H1 (cell line): Measurements from ENCODE around the gene PPA2. TPM values are rescaled to one million over a fixed set of nuclear protein-coding genes. Genes with fewer than 3 reads are reported as not detected.

ENCODE experiments used
- CTCF ChIA-PET: fragments of 300-600 bp; sonication (Branson Sonifier 250); formaldehyde crosslinking; loops from one replicate; lab custom pipeline; 2021; ENCODE audit not compliant: partially characterized antibody; lab: Charles Lee
- POLR2A ChIA-PET: fragments of 300-600 bp; sonication (Branson Sonifier 250); formaldehyde crosslinking; loops from one replicate; lab custom pipeline; 2021; ENCODE audit warnings: inconsistent platforms; ENCODE audit not compliant: partially characterized antibody; lab: Charles Lee
- DNase-seq, 2 experiments: peaks; one replicate each; pipeline versions ENCODE4 v3.0.0 to v3.0.0-alpha.2; 2010 to 2022; ENCODE audit warnings: low spot score in 2 of 2, low read depth in 1 of 2, mixed read lengths in 1 of 2
- FAIRE-seq: peaks from 2 replicates; lab custom pipeline; 2011; peaks lifted over from hg19 to GRCh38; lab: Jason Lieb, UNC
- H2AFZ ChIP-seq: 2 replicates; pipeline ENCODE4 v1.8.1; 2012; ENCODE audit warnings: low read length, inconsistent platforms
- H2AK5ac ChIP-seq: 2 replicates; pipeline ENCODE4 v1.6.1; 2013; ENCODE audit warnings: low read depth, low read length
- H2BK120ac ChIP-seq: replicated peaks from 2 replicates; pipeline ENCODE3; 2013; ENCODE audit warnings: low read depth, low read length, inconsistent platforms
- H2BK12ac ChIP-seq: 2 replicates; pipeline ENCODE4 v1.6.1; 2013; ENCODE audit warnings: low read depth, low read length
- H2BK15ac ChIP-seq: 2 replicates; pipeline ENCODE4 v1.6.1; 2013; ENCODE audit warnings: low read length
- H2BK20ac ChIP-seq: 2 replicates; pipeline ENCODE4 v1.6.1; 2013; ENCODE audit warnings: low read length
- H2BK5ac ChIP-seq: 2 replicates; pipeline ENCODE4 v1.6.1; 2013; ENCODE audit warnings: low read depth, low read length
- H3K14ac ChIP-seq: 2 replicates; pipeline ENCODE4 v1.6.1; 2013; ENCODE audit warnings: inconsistent platforms; ENCODE audit not compliant: insufficient read length
- H3K18ac ChIP-seq: 2 replicates; pipeline ENCODE4 v1.6.1; 2013; ENCODE audit warnings: low read length; ENCODE audit errors: extremely low read depth
- H3K23ac ChIP-seq: 2 replicates; pipeline ENCODE4 v1.6.1; 2013; ENCODE audit warnings: inconsistent platforms; ENCODE audit not compliant: insufficient read length
- H3K23me2 ChIP-seq: 2 replicates; pipeline ENCODE4 v1.6.1; 2013; ENCODE audit warnings: low read depth, low read length
- H3K27ac ChIP-seq: 2 replicates; pipeline ENCODE4 v1.6.1; 2011; ENCODE audit warnings: low read depth, low read length, inconsistent platforms
- H3K27me3 ChIP-seq, 4 experiments: replicated peaks in 1 of 4; 1 replicate in 1 of 4; 2 replicates in 3 of 4; pipeline versions ENCODE4 v1.6.1 to v1.8.1; 2011 to 2013; ENCODE audit warnings: low read length in 3 of 4, mild to moderate bottlenecking in 3 of 4, inconsistent platforms in 2 of 4, mixed read lengths in 2 of 4, moderate library complexity in 1 of 4; ENCODE audit not compliant: control insufficient read depth in 3 of 4, insufficient read depth in 3 of 4; ENCODE audit errors: extremely low read depth in 1 of 4
- H3K36me3 ChIP-seq, 4 experiments: 2 replicates each; pipeline versions ENCODE4 v1.6.1 to v1.8.1; 2011 to 2013; ENCODE audit warnings: mild to moderate bottlenecking in 4 of 4, low read length in 3 of 4, moderate library complexity in 2 of 4, control low read depth in 1 of 4, inconsistent platforms in 1 of 4; ENCODE audit not compliant: insufficient read depth in 4 of 4, control insufficient read depth in 2 of 4
- H3K4ac ChIP-seq: replicated peaks from 2 replicates; pipeline ENCODE3; 2013; ENCODE audit warnings: low read length, low read depth, mixed read lengths, inconsistent platforms; ENCODE audit not compliant: insufficient read length
- H3K4me1 ChIP-seq, 4 experiments: replicated peaks in 1 of 4; 1 replicate in 1 of 4; 2 replicates in 3 of 4; pipeline versions ENCODE4 v1.6.1 to v1.8.1; 2011 to 2013; ENCODE audit warnings: low read length in 3 of 4, inconsistent platforms in 2 of 4, mixed read lengths in 1 of 4; ENCODE audit not compliant: insufficient read depth in 4 of 4, control insufficient read depth in 3 of 4
- H3K4me2 ChIP-seq, 2 experiments: 2 replicates each; pipeline versions ENCODE4 v1.6.1 to v1.8.1; 2011 to 2013; ENCODE audit warnings: low read depth in 2 of 2, low read length in 2 of 2, control low read depth in 1 of 2, inconsistent platforms in 1 of 2, mild to moderate bottlenecking in 1 of 2; ENCODE audit not compliant: insufficient read depth in 1 of 2
- H3K4me3 ChIP-seq, 4 experiments: fragments of 200-600, 300-600 bp in 1 of 4; sonication (generic), shearing (Covaris generic), sonication (Bioruptor Twin) in 1 of 4; 2 replicates each; pipeline versions ENCODE4 v1.5.1 to v1.8.1; 2011 to 2016; ENCODE audit warnings: low read length in 4 of 4, low read depth in 3 of 4, control low read depth in 2 of 4, inconsistent platforms in 2 of 4, mild to moderate bottlenecking in 2 of 4, mixed read lengths in 1 of 4, moderate library complexity in 1 of 4; ENCODE audit not compliant: insufficient read depth in 2 of 4; ENCODE audit errors: extremely low read depth in 1 of 4
- H3K56ac ChIP-seq: replicated peaks from 2 replicates; pipeline ENCODE3; 2013; ENCODE audit warnings: low read depth, mild to moderate bottlenecking, mixed read lengths, low read length, inconsistent platforms; ENCODE audit not compliant: insufficient read length
- H3K79me1 ChIP-seq: 2 replicates; pipeline ENCODE4 v1.6.1; 2013; ENCODE audit warnings: low read depth, low read length, control low read depth
- H3K79me2 ChIP-seq, 2 experiments: 2 replicates each; pipeline versions ENCODE4 v1.6.1 to v1.8.1; 2012 to 2013; ENCODE audit warnings: low read length in 2 of 2, mild to moderate bottlenecking in 2 of 2, inconsistent platforms in 1 of 2; ENCODE audit not compliant: insufficient read depth in 2 of 2, control insufficient read depth in 1 of 2
- H3K9ac ChIP-seq, 4 experiments: replicated peaks in 1 of 4; 1 replicate in 1 of 4; 2 replicates in 3 of 4; pipeline versions ENCODE4 v1.6.1 to v1.8.1; 2011 to 2013; ENCODE audit warnings: low read depth in 3 of 4, low read length in 3 of 4, control low read depth in 2 of 4, mild to moderate bottlenecking in 2 of 4, moderate library complexity in 2 of 4, inconsistent platforms in 1 of 4; ENCODE audit errors: extremely low read depth in 1 of 4
- H3K9me3 ChIP-seq, 2 experiments: 2 replicates each; pipeline versions ENCODE4 v1.6.1 to v1.8.1; 2012 to 2013; ENCODE audit warnings: mild to moderate bottlenecking in 2 of 2, moderate library complexity in 2 of 2, control low read depth in 1 of 2, inconsistent platforms in 1 of 2, low read depth in 1 of 2, low read length in 1 of 2, mixed read lengths in 1 of 2; ENCODE audit not compliant: insufficient read depth in 2 of 2
- H4K20me1 ChIP-seq, 2 experiments: replicated peaks in 1 of 2; 2 replicates each; pipeline versions ENCODE3 to v1.8.1; 2011 to 2013; ENCODE audit warnings: inconsistent platforms in 2 of 2, low read length in 2 of 2, mild to moderate bottlenecking in 1 of 2; ENCODE audit not compliant: insufficient read depth in 2 of 2, control insufficient read depth in 1 of 2
- H4K5ac ChIP-seq: 2 replicates; pipeline ENCODE4 v1.6.1; 2013; ENCODE audit warnings: low read length, low read depth, mixed read lengths, inconsistent platforms; ENCODE audit not compliant: insufficient read length
- H4K8ac ChIP-seq: 2 replicates; pipeline ENCODE4 v1.8.0; 2013; ENCODE audit warnings: mild to moderate bottlenecking, moderate library complexity, low read length, inconsistent platforms; ENCODE audit not compliant: insufficient read depth; ENCODE audit errors: extremely low read depth
- H4K91ac ChIP-seq: replicated peaks from 2 replicates; pipeline ENCODE3; 2013; ENCODE audit warnings: low read length, mixed read lengths, inconsistent platforms; ENCODE audit not compliant: insufficient read length
- ASH2L ChIP-seq: fragments of 200-600, 300-600 bp; sonication (generic); IDR thresholded peaks from one replicate; pipeline ENCODE4 v1.7.1; 2017; ENCODE audit warnings: low read length
- BCL11A ChIP-seq, 2 experiments: IDR thresholded peaks; one replicate each; pipeline ENCODE4 v1.6.1; 2011; ENCODE audit warnings: low read depth in 2 of 2, low read length in 2 of 2, mild to moderate bottlenecking in 2 of 2
- CHD2 ChIP-seq: IDR thresholded peaks from 2 replicates; pipeline ENCODE4 v1.6.1; 2012; ENCODE audit warnings: low read length, improper control_type of control experiment
- CTCF ChIP-seq, 3 experiments: IDR thresholded peaks; 1 replicate in 2 of 3; 2 replicates in 1 of 3; pipeline versions ENCODE4 v1.5.1 to v1.6.1; 2011; ENCODE audit warnings: low read length in 3 of 3, mild to moderate bottlenecking in 3 of 3, inconsistent platforms in 2 of 3, low read depth in 1 of 3, moderate library complexity in 1 of 3; ENCODE audit not compliant: insufficient read depth in 1 of 3; ENCODE audit errors: control extremely low read depth in 1 of 3
- NANOG ChIP-seq: IDR thresholded peaks from 2 replicates; pipeline ENCODE4 v1.6.1; 2011; ENCODE audit warnings: low read length, low read depth, mild to moderate bottlenecking, inconsistent platforms; ENCODE audit not compliant: insufficient read depth, poor library complexity, severe bottlenecking
- RAD21 ChIP-seq, 2 experiments: IDR thresholded peaks in 1 of 2; conservative IDR thresholded peaks in 1 of 2; 2 replicates each; pipeline ENCODE4 v1.6.1; 2011; ENCODE audit warnings: low read depth in 2 of 2, low read length in 2 of 2, improper control_type of control experiment in 1 of 2, inconsistent platforms in 1 of 2, mild to moderate bottlenecking in 1 of 2, moderate library complexity in 1 of 2
- RBBP5 ChIP-seq: IDR thresholded peaks from 2 replicates; pipeline ENCODE4 v1.7.1; 2012; ENCODE audit warnings: low read depth, mild to moderate bottlenecking, inconsistent platforms, low read length, moderate library complexity, borderline replicate concordance
- RNF2 ChIP-seq: fragments of 200-900, 300-1000 bp; sonication (generic); IDR thresholded peaks from 2 replicates; pipeline ENCODE4 v1.7.1; 2016; ENCODE audit warnings: borderline replicate concordance, low read depth, mild to moderate bottlenecking, antibody characterized with exemption, low read length; ENCODE audit not compliant: poor library complexity, severe bottlenecking; ENCODE audit errors: missing control alignments
- SIRT6 ChIP-seq: IDR thresholded peaks from one replicate; pipeline ENCODE4 v1.7.1; 2012; ENCODE audit warnings: low read length, inconsistent platforms
- WGBS, 2 experiments: shearing (Covaris generic) in 1 of 2; methylation state at CpG; one replicate each; pipeline versions ENCODE4 v1.1.6 to v1.1.7; 2013 to 2015; ENCODE audit warnings: low lambda C conversion rate in 2 of 2, mixed read lengths in 2 of 2, inconsistent platforms in 1 of 2, low coverage in 1 of 2, missing lambda C conversion rate in 1 of 2; ENCODE audit not compliant: insufficient replicate concordance in 2 of 2, insufficient coverage in 1 of 2, insufficient read length in 1 of 2; ENCODE audit errors: extremely low coverage in 1 of 2, missing lambda C conversion rate in 1 of 2; 5-methylcytosine and 5-hydroxymethylcytosine counted together
- polyA plus RNA-seq, 7 experiments: library from polyadenylated mRNA; depleted of rRNA in 3 of 7; stranded (reverse) in 5 of 7; unstranded in 2 of 7; fragments of >200 nt in 5 of 7; fragments of 200-250 nt in 2 of 7; gene quantifications; 1 replicate in 5 of 7; 2 replicates in 1 of 7; 4 replicates in 1 of 7; pipeline versions ENCODE4 v1.2.1 to v1.2.3, GENCODE V29; 2011 to 2013; ENCODE audit warnings: missing spikeins in 2 of 7, mixed read lengths in 2 of 7
- total RNA-seq: library from RNA; stranded (reverse); fragmentation: NEBNext Ultra II Directional; extraction: Animal tissue kit (Norgen Biotek cat#: 25700); gene quantifications from 2 replicates; pipeline ENCODE4 v1.2.1, GENCODE V29; 2021

Gene PPA2
- total and polyA plus RNA-seq, 2 of the 8 experiments (the other 6 are each of a cell fraction or from before 2014, with no cell fraction given), result 24.9 to 62.7 TPM

- DNase-seq, result peak in 1 of 2 experiments; percentile 90
- TF ChIP-seq RNF2 (no peak), NANOG (no peak), ASH2L (peak; percentile 22), RAD21 (IDR thresholded peaks at IDR 0.05 in 1 of 2, conservative IDR thresholded peaks at IDR 0.05 in 1 of 2; ENCODE audit: low read depth in 2 of 2, low read length in 2 of 2) (peak; percentile 30 to 48; a peak in 3 of 4 replicates), CHD2 (0 out of 2 replicates have a peak, but pooled peaks have one; percentile 21), BCL11A (IDR thresholded peaks at IDR 0.05; ENCODE audit: low read depth in 2 of 2, low read length in 2 of 2) (no peak), RBBP5 (0 out of 2 replicates have a peak, but pooled peaks have one; percentile 73), CTCF (IDR thresholded peaks at IDR 0.05; ENCODE audit: control extremely low read depth in 1 of 3, insufficient read depth in 1 of 3, low read depth in 1 of 3, low read length in 3 of 3) (peak; percentile 77 to 84 (median 82)), SIRT6 (no peak)
Measured at GRCh38 chr4:105474099-105474518, 247 bp upstream of the PPA2 start.

More at GRCh38 chr4:105474099-105474518, 247 bp upstream of the PPA2 start:
- ChIA-PET CTCF (interaction anchor here (0.6 to 1.8 kb wide), 25 partner anchors 9 to 739 kb away, joined by 3 to 10 read pairs (median 3); no protein-coding TSS in a partner anchor), POLR2A (interaction anchor here (0.6 to 2.3 kb wide), 14 partner anchors 14 to 452 kb away, joined by 3 to 15 read pairs (median 3); partner anchors contain the start of gene TET2)
- Histone ChIP-seq H3K14ac (no peak overlapping the region), H3K79me2 (peaks cover 3 to 38% of the 10 kb centered on the region in 2 experiments), H3K18ac (no peak overlapping the region), H3K4me1 (peaks cover 0 to 5% (median 3%) of the 10 kb centered on the region in 4 experiments; a peak in 3 of 7 replicates), H4K20me1 (peaks cover 3 to 8% of the 10 kb centered on the region in 2 experiments), H2BK12ac (no peak overlapping the region), H3K23ac (no peak overlapping the region), H3K4me2 (peak overlapping the region; percentile 79 to 82), H2BK5ac (0 out of 2 replicates have a peak overlapping the region, but pooled peaks have one; percentile 90), H3K36me3 (no peaks in the 10 kb centered on the region), H2BK15ac (no peak overlapping the region), H3K9me3 (no peaks in the 10 kb centered on the region), H2BK20ac (no peak overlapping the region), H2BK120ac (no peak overlapping the region), H3K4me3 (peak overlapping the region; percentile 82 to 88 (median 82); a peak in 7 of 8 replicates), H3K9ac (peak overlapping the region in 3 of 4 experiments; percentile 86 to 90 (median 87); a peak in 3 of 7 replicates), H4K91ac (no peak overlapping the region), H3K4ac (no peak overlapping the region), H4K5ac (no peak overlapping the region), H2AK5ac (no peak overlapping the region), H3K79me1 (no peaks in the 10 kb centered on the region), H3K27ac (peak overlapping the region; percentile 88; the same call in 1 of the 2 replicates), H4K8ac (no peak overlapping the region), H3K27me3 (peaks cover 0 to 3% (median 0%) of the 10 kb centered on the region in 4 experiments; a peak in 3 of 7 replicates), H3K56ac (no peak overlapping the region), H2AFZ (no peak overlapping the region), H3K23me2 (peaks cover 5% of the 10 kb centered on the region)
- 21% methylated on average over 19 of the region's 23 CpGs; no CpG with 5 or more reads in 1 of the 2 experiments for WGBS, 2 experiments
- FAIRE-seq, result no peak
